Measurements from ENCODE around the gene ZFPM1.

DNA sequence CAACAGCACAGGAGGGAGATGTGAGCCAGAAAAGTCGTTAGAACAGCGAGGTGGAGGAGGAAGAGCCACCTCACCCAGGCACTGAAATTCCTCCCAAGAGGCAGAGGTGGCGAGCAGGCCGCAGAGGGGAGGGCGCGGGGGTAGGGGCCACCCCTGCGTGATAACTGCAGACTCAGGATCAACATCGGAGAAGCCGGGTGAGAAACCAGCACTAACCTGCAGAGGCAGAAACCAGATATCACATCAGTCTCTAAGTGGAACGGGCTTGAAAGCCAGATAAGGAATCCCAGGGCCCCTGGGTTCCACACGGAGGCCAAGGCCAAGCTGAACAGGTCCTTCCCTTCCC, 77.8 kb downstream of the ZFPM1 start:
- TF ChIP-seq RAD21 (IDR thresholded peaks at IDR 0.05; ENCODE audit: low read depth): no peak
- TF ChIP-seq, protein P1, sequence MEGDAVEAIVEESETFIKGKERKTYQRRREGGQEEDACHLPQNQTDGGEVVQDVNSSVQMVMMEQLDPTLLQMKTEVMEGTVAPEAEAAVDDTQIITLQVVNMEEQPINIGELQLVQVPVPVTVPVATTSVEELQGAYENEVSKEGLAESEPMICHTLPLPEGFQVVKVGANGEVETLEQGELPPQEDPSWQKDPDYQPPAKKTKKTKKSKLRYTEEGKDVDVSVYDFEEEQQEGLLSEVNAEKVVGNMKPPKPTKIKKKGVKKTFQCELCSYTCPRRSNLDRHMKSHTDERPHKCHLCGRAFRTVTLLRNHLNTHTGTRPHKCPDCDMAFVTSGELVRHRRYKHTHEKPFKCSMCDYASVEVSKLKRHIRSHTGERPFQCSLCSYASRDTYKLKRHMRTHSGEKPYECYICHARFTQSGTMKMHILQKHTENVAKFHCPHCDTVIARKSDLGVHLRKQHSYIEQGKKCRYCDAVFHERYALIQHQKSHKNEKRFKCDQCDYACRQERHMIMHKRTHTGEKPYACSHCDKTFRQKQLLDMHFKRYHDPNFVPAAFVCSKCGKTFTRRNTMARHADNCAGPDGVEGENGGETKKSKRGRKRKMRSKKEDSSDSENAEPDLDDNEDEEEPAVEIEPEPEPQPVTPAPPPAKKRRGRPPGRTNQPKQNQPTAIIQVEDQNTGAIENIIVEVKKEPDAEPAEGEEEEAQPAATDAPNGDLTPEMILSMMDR (IDR thresholded peaks at IDR 0.05 in 2 of 3, conservative IDR thresholded peaks at IDR 0.05 in 1 of 3; ENCODE audit: borderline replicate concordance in 1 of 3, insufficient read depth in 1 of 3, low read depth in 2 of 3, low read length in 2 of 3): no peak
- no peak for TF ChIP-seq ZFX (IDR thresholded peaks at IDR 0.05)
- no peak for TF ChIP-seq EZH2 (IDR thresholded peaks at IDR 0.05)
- no peak for TF ChIP-seq POLR2A (IDR thresholded peaks at IDR 0.05; ENCODE audit: borderline replicate concordance, extremely low read depth, insufficient read depth, insufficient read length)
- TF ChIP-seq CEBPB (IDR thresholded peaks at IDR 0.05; ENCODE audit: low read depth): no peak
- no peak for TF ChIP-seq SRF (IDR thresholded peaks at IDR 0.05; ENCODE audit: low read depth)
- no peak for TF ChIP-seq POLR2AphosphoS5 (IDR thresholded peaks at IDR 0.05; ENCODE audit: low read depth, low read length)
- no peak for TF ChIP-seq EGR1 (IDR thresholded peaks at IDR 0.05; ENCODE audit: low read depth)
- TF ChIP-seq, protein P2, sequence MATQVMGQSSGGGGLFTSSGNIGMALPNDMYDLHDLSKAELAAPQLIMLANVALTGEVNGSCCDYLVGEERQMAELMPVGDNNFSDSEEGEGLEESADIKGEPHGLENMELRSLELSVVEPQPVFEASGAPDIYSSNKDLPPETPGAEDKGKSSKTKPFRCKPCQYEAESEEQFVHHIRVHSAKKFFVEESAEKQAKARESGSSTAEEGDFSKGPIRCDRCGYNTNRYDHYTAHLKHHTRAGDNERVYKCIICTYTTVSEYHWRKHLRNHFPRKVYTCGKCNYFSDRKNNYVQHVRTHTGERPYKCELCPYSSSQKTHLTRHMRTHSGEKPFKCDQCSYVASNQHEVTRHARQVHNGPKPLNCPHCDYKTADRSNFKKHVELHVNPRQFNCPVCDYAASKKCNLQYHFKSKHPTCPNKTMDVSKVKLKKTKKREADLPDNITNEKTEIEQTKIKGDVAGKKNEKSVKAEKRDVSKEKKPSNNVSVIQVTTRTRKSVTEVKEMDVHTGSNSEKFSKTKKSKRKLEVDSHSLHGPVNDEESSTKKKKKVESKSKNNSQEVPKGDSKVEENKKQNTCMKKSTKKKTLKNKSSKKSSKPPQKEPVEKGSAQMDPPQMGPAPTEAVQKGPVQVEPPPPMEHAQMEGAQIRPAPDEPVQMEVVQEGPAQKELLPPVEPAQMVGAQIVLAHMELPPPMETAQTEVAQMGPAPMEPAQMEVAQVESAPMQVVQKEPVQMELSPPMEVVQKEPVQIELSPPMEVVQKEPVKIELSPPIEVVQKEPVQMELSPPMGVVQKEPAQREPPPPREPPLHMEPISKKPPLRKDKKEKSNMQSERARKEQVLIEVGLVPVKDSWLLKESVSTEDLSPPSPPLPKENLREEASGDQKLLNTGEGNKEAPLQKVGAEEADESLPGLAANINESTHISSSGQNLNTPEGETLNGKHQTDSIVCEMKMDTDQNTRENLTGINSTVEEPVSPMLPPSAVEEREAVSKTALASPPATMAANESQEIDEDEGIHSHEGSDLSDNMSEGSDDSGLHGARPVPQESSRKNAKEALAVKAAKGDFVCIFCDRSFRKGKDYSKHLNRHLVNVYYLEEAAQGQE (IDR thresholded peaks at IDR 0.05; ENCODE audit: low read depth): no peak
- TF ChIP-seq, protein P3, sequence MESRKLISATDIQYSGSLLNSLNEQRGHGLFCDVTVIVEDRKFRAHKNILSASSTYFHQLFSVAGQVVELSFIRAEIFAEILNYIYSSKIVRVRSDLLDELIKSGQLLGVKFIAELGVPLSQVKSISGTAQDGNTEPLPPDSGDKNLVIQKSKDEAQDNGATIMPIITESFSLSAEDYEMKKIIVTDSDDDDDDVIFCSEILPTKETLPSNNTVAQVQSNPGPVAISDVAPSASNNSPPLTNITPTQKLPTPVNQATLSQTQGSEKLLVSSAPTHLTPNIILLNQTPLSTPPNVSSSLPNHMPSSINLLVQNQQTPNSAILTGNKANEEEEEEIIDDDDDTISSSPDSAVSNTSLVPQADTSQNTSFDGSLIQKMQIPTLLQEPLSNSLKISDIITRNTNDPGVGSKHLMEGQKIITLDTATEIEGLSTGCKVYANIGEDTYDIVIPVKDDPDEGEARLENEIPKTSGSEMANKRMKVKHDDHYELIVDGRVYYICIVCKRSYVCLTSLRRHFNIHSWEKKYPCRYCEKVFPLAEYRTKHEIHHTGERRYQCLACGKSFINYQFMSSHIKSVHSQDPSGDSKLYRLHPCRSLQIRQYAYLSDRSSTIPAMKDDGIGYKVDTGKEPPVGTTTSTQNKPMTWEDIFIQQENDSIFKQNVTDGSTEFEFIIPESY (IDR thresholded peaks at IDR 0.05; ENCODE audit: extremely low read depth, insufficient replicate concordance, low read length): no peak
- TF ChIP-seq ELF1 (IDR thresholded peaks at IDR 0.05; ENCODE audit: borderline replicate concordance, low read depth): no peak

Data from HCT116 (cell line).